Astrocyte (in vitro differentiated cells and primary cell): Measurements from ENCODE around the gene SNX12.

Experiments
- EZH2 ChIP-seq: IDR thresholded peaks from 2 replicates; pipeline ENCODE4 v1.6.1; 2012; ENCODE audit warnings: mild to moderate bottlenecking, low read length, inconsistent platforms; ENCODE audit not compliant: insufficient read depth
- TF ChIP-seq, protein P1 (sequence below): IDR thresholded peaks from 2 replicates; pipeline ENCODE4 v1.5.1; 2011; ENCODE audit warnings: low read depth, mild to moderate bottlenecking, inconsistent platforms, low read length, moderate library complexity; ENCODE audit not compliant: insufficient read depth

DNA sequence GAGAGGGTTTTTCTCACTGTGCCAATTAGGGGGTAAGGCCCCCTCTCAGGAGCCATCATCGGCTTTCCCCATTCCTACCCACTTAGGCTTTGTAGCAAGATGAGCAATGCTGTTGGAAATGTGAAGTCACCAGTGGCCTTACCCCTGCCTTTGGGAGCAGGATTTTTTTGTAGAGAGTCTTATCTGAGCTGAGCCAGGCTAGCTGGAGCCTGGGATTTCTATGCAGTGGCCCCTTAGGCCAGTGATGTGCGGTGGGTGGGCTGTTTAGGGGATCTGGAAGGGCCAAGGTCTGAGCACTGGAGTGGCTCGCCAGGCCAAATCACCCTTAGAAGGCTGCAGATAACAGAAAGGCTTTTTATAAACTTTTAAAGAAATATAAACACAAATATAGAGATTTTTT lies 34.2 kb upstream of the SNX12 start:
- TF ChIP-seq, protein P1, sequence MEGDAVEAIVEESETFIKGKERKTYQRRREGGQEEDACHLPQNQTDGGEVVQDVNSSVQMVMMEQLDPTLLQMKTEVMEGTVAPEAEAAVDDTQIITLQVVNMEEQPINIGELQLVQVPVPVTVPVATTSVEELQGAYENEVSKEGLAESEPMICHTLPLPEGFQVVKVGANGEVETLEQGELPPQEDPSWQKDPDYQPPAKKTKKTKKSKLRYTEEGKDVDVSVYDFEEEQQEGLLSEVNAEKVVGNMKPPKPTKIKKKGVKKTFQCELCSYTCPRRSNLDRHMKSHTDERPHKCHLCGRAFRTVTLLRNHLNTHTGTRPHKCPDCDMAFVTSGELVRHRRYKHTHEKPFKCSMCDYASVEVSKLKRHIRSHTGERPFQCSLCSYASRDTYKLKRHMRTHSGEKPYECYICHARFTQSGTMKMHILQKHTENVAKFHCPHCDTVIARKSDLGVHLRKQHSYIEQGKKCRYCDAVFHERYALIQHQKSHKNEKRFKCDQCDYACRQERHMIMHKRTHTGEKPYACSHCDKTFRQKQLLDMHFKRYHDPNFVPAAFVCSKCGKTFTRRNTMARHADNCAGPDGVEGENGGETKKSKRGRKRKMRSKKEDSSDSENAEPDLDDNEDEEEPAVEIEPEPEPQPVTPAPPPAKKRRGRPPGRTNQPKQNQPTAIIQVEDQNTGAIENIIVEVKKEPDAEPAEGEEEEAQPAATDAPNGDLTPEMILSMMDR, result no peak
- TF ChIP-seq EZH2, result no peak
